ENCODE results near the gene SLAMF1. TPM values are rescaled to one million over a fixed set of nuclear protein-coding genes. Genes with fewer than 3 reads are reported as not detected.

Gene SLAMF1
- total RNA-seq, 1 donor from 2014 or later: not detected

DNA sequence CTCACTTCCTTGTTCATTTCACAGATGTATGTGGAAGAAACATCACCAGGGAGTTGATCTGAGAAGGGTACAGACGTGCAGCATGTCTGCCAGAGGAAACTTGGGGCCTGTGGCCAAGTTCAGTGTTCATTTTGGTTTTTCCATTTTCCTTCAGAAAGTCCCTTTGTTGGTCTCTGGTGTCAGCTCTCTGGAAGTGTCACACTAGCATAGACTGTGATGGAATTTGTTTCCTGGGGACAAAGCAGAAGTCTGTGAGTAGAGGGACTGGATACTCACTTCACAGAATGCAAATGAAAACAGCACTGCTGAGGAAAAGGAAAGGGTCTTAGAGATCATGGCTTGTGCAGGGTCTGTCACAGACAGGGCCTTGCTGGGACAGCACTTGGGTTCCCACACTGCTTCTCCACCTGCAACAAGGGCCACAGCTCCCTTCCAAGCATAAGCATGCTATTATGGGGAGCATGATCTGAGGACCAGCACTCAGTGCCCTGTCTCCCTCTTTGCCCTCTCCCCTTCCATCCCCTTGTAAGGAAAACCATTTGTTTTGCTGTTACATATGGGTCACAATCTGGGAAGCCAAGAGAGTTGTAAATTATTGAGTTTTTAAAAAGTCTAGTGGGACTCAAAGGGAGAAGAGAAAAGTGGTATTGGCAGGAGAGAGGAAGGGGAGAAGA lies 36.1 kb downstream of the SLAMF1 start:
- no peaks in the 10 kb centered on the region for H3K9me3 Mint-ChIP-seq (ENCODE audit: unreplicated experiment)
- H3K79me2 ChIP-seq (ENCODE audit: insufficient read depth, low read length): no peaks in the 10 kb centered on the region
- H3K4me1 ChIP-seq (ENCODE audit: insufficient read depth, low read length): no peaks in the 10 kb centered on the region
- H3K4me2 ChIP-seq (ENCODE audit: low read length): no peak overlapping the region
- FAIRE-seq (no peak), DNase-seq (ENCODE audit: low read depth) (no peak)
- H4K20me1 ChIP-seq (ENCODE audit: insufficient read depth, low read length): no peaks in the 10 kb centered on the region
- no peak overlapping the region for H3K4me3 Mint-ChIP-seq (ENCODE audit: unreplicated experiment)
- no peaks in the 10 kb centered on the region for H3K36me3 Mint-ChIP-seq (ENCODE audit: low read depth, unreplicated experiment)
- TF ChIP-seq, protein P1, sequence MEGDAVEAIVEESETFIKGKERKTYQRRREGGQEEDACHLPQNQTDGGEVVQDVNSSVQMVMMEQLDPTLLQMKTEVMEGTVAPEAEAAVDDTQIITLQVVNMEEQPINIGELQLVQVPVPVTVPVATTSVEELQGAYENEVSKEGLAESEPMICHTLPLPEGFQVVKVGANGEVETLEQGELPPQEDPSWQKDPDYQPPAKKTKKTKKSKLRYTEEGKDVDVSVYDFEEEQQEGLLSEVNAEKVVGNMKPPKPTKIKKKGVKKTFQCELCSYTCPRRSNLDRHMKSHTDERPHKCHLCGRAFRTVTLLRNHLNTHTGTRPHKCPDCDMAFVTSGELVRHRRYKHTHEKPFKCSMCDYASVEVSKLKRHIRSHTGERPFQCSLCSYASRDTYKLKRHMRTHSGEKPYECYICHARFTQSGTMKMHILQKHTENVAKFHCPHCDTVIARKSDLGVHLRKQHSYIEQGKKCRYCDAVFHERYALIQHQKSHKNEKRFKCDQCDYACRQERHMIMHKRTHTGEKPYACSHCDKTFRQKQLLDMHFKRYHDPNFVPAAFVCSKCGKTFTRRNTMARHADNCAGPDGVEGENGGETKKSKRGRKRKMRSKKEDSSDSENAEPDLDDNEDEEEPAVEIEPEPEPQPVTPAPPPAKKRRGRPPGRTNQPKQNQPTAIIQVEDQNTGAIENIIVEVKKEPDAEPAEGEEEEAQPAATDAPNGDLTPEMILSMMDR (IDR thresholded peaks at IDR 0.05; ENCODE audit: insufficient read depth, low read depth, low read length): no peak
- no peak for TF ChIP-seq EZH2 (IDR thresholded peaks at IDR 0.05; ENCODE audit: insufficient read depth, low read length)
- no peaks in the 10 kb centered on the region for H3K36me3 ChIP-seq (ENCODE audit: insufficient read depth, low read length)
- no peaks in the 10 kb centered on the region for H3K9me3 ChIP-seq (ENCODE audit: insufficient read depth, low read depth, low read length)
- peaks cover 9% of the 10 kb centered on the region for H3K4me1 Mint-ChIP-seq (ENCODE audit: low read depth, unreplicated experiment)
- peaks cover 24% of the 10 kb centered on the region for H3K27me3 ChIP-seq (ENCODE audit: insufficient read depth, low read length)
- no peak overlapping the region for H3K27ac ChIP-seq (ENCODE audit: low read depth, low read length)
- no peak overlapping the region for H3K4me3 ChIP-seq (ENCODE audit: insufficient read depth, low read depth, low read length)
- H2AFZ ChIP-seq (ENCODE audit: low read depth, low read length): no peak overlapping the region
- no peak overlapping the region for H3K9ac ChIP-seq (ENCODE audit: low read length)
- H3K27me3 Mint-ChIP-seq (ENCODE audit: low read depth, unreplicated experiment): peaks cover 21% of the 10 kb centered on the region
- no peak overlapping the region for H3K27ac Mint-ChIP-seq (ENCODE audit: unreplicated experiment)

GRCh38 chr1:160608941-160609340 lies 37.9 kb downstream of the SLAMF1 start:
- Histone ChIP-seq H3K27ac (ENCODE audit: low read depth, low read length) (no peak overlapping the region), H3K4me2 (ENCODE audit: low read length) (no peak overlapping the region), H4K20me1 (ENCODE audit: insufficient read depth, low read length) (no peaks in the 10 kb centered on the region), H3K36me3 (ENCODE audit: insufficient read depth, low read length) (no peaks in the 10 kb centered on the region), H3K27me3 (ENCODE audit: insufficient read depth, low read length) (peaks cover 24% of the 10 kb centered on the region), H3K9ac (ENCODE audit: low read length) (no peak overlapping the region), H3K9me3 (ENCODE audit: insufficient read depth, low read depth, low read length) (no peaks in the 10 kb centered on the region), H3K4me1 (ENCODE audit: insufficient read depth, low read length) (no peaks in the 10 kb centered on the region), H2AFZ (ENCODE audit: low read depth, low read length) (no peak overlapping the region), H3K79me2 (ENCODE audit: insufficient read depth, low read length) (no peaks in the 10 kb centered on the region), H3K4me3 (ENCODE audit: insufficient read depth, low read depth, low read length) (no peak overlapping the region)
- Mint-ChIP-seq H3K4me1 (ENCODE audit: low read depth, unreplicated experiment) (peaks cover 9% of the 10 kb centered on the region), H3K27ac (ENCODE audit: unreplicated experiment) (no peak overlapping the region), H3K9me3 (ENCODE audit: unreplicated experiment) (no peaks in the 10 kb centered on the region), H3K36me3 (ENCODE audit: low read depth, unreplicated experiment) (no peaks in the 10 kb centered on the region), H3K4me3 (ENCODE audit: unreplicated experiment) (no peak overlapping the region), H3K27me3 (ENCODE audit: low read depth, unreplicated experiment) (peaks cover 21% of the 10 kb centered on the region)
- DNase-seq (ENCODE audit: low read depth) (no peak), FAIRE-seq (no peak)
- TF ChIP-seq EZH2 (IDR thresholded peaks at IDR 0.05; ENCODE audit: insufficient read depth, low read length): no peak
- TF ChIP-seq, protein P1 (IDR thresholded peaks at IDR 0.05; ENCODE audit: insufficient read depth, low read depth, low read length): no peak

DNA sequence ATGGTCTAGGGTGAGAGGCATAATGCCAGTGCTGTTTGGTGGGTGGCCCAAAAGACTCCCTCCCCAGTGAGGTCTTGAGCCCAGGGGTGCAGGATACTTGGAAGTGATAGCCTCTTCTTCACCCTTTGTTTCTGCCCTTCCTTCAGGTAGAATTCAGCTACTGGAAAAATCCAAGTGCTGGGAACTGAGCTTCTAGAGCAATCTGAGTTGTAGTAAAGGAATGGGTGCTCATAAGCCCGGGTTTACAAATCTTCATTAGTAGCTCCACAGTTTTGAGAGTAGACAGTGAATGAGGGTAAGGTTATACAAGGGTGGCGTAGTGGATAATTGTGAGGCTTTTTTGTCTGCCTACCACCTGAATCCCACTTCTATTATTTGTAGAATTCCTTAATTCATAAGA lies 38.3 kb downstream of the SLAMF1 start:
- no peak overlapping the region for H3K4me2 ChIP-seq (ENCODE audit: low read length)
- no peaks in the 10 kb centered on the region for H4K20me1 ChIP-seq (ENCODE audit: insufficient read depth, low read length)
- Mint-ChIP-seq H3K36me3 (ENCODE audit: low read depth, unreplicated experiment) (no peaks in the 10 kb centered on the region), H3K27ac (ENCODE audit: unreplicated experiment) (no peak overlapping the region), H3K27me3 (ENCODE audit: low read depth, unreplicated experiment) (peaks cover 20% of the 10 kb centered on the region), H3K4me3 (ENCODE audit: unreplicated experiment) (no peak overlapping the region), H3K9me3 (ENCODE audit: unreplicated experiment) (no peaks in the 10 kb centered on the region), H3K4me1 (ENCODE audit: low read depth, unreplicated experiment) (peaks cover 9% of the 10 kb centered on the region)
- no peak overlapping the region for H3K9ac ChIP-seq (ENCODE audit: low read length)
- H3K27ac ChIP-seq (ENCODE audit: low read depth, low read length): no peak overlapping the region
- no peak overlapping the region for H3K4me3 ChIP-seq (ENCODE audit: insufficient read depth, low read depth, low read length)
- TF ChIP-seq, protein P1 (IDR thresholded peaks at IDR 0.05; ENCODE audit: insufficient read depth, low read depth, low read length): no peak
- TF ChIP-seq EZH2 (IDR thresholded peaks at IDR 0.05; ENCODE audit: insufficient read depth, low read length): no peak
- H2AFZ ChIP-seq (ENCODE audit: low read depth, low read length): no peak overlapping the region
- H3K9me3 ChIP-seq (ENCODE audit: insufficient read depth, low read depth, low read length): no peaks in the 10 kb centered on the region
- no peak for FAIRE-seq
- H3K36me3 ChIP-seq (ENCODE audit: insufficient read depth, low read length): no peaks in the 10 kb centered on the region
- no peaks in the 10 kb centered on the region for H3K79me2 ChIP-seq (ENCODE audit: insufficient read depth, low read length)
- no peak for DNase-seq (ENCODE audit: low read depth)
- no peaks in the 10 kb centered on the region for H3K4me1 ChIP-seq (ENCODE audit: insufficient read depth, low read length)
- H3K27me3 ChIP-seq (ENCODE audit: insufficient read depth, low read length): peaks cover 24% of the 10 kb centered on the region
